ENCODE data around the gene TAF11L12. TPM values are rescaled to one million over a fixed set of nuclear protein-coding genes. Genes with fewer than 3 reads are reported as not detected.
"Not testable (repeated sequence)": the region's sequence is repeated elsewhere in the genome, so short reads cannot be mapped to it uniquely, and the experiment has no call there.

The TAF11L12 gene
- total RNA-seq, 1 donor from 2014 or later, result not detected

DNA sequence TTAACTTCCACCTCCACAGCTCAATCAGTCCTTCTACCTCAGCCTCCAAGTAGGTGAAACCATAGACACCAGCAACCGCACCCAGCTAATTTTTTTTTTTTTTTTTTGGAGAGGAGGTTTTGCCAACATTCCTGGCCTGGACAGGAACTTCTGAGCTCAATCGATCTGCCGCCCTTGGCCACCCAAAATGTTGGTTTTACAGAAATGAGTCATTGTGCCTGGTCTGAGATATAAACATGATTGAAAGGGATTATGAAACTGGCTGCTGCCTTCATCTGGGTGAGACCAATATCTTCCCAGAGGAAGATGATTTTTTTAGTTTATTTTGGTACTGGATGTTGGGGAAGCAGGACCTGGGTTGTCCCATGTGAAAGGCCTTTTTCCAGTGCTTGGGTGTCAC, 9.2 kb downstream of the TAF11L12 start:
- H3K27me3 Mint-ChIP-seq, result no peaks in the 10 kb centered on the region
- no peak overlapping the region for H3K4me3 Mint-ChIP-seq (ENCODE audit: low read depth)
- TF ChIP-seq, protein P1, sequence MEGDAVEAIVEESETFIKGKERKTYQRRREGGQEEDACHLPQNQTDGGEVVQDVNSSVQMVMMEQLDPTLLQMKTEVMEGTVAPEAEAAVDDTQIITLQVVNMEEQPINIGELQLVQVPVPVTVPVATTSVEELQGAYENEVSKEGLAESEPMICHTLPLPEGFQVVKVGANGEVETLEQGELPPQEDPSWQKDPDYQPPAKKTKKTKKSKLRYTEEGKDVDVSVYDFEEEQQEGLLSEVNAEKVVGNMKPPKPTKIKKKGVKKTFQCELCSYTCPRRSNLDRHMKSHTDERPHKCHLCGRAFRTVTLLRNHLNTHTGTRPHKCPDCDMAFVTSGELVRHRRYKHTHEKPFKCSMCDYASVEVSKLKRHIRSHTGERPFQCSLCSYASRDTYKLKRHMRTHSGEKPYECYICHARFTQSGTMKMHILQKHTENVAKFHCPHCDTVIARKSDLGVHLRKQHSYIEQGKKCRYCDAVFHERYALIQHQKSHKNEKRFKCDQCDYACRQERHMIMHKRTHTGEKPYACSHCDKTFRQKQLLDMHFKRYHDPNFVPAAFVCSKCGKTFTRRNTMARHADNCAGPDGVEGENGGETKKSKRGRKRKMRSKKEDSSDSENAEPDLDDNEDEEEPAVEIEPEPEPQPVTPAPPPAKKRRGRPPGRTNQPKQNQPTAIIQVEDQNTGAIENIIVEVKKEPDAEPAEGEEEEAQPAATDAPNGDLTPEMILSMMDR (IDR thresholded peaks at IDR 0.05; ENCODE audit: unreplicated experiment), result no peak
- no peaks in the 10 kb centered on the region for H3K4me1 Mint-ChIP-seq (ENCODE audit: low read depth)
- H3K9me3 Mint-ChIP-seq (ENCODE audit: low read depth), result no peaks in the 10 kb centered on the region
- H3K27ac Mint-ChIP-seq, result no peak overlapping the region
- H3K36me3 Mint-ChIP-seq (ENCODE audit: insufficient read depth), result no peaks in the 10 kb centered on the region
- no peak for DNase-seq (ENCODE audit: low spot score, unreplicated experiment)

DNA sequence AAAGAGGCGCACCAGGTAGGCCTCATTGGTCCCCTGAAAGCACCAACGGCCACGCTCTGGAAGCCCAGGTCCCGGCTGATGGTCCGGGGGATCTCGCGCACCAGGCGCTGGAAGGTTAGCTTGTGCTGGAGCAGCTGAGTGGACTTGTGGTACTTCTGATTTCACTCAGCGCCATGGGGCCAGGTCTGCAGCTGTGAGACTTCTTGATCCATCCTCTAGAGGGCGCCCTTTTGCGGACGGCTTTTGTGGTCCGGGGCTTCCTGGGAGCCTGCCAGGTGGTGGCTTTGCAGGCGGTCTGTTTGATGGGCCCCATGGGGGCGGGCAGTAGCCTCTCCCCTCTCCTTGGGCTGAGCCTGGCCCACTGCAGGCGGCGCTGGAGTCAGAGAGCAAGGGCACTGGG, 10.4 kb downstream of the TAF11L12 start:
- TF ChIP-seq, protein P1 (IDR thresholded peaks at IDR 0.05; ENCODE audit: unreplicated experiment), result peak; percentile 21
- Mint-ChIP-seq H3K27me3 (no peaks in the 10 kb centered on the region), H3K9me3 (ENCODE audit: low read depth) (no peaks in the 10 kb centered on the region), H3K27ac (no peak overlapping the region), H3K36me3 (ENCODE audit: insufficient read depth) (no peaks in the 10 kb centered on the region), H3K4me1 (ENCODE audit: low read depth) (no peaks in the 10 kb centered on the region), H3K4me3 (ENCODE audit: low read depth) (no peak overlapping the region)
- DNase-seq (ENCODE audit: low spot score, unreplicated experiment), result no peak

DNA sequence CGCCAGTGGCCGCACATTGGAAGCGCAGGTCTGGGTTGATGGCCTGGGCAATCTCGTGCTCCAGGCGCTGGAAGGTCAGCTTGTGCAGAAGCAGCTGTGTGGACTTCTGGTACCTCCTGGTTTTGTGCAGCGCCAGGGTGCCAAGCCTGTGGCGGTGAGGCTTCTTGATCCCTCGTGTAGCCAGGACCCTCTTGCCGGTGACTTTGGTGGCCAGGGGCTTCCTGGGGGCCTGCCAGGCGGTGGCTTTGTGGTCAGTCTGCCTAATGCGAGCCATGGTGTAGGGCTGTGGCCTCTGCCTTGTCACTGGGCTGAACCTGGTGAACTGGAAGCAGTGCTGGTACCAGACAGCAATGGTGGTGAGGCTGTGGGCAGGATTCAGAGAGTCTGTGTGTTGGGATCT, 15.5 kb downstream of the TAF11L12 start:
- no peak overlapping the region for H3K4me3 Mint-ChIP-seq (ENCODE audit: low read depth)
- no peaks in the 10 kb centered on the region for H3K4me1 Mint-ChIP-seq (ENCODE audit: low read depth)
- H3K27me3 Mint-ChIP-seq, result no peaks in the 10 kb centered on the region

DNA sequence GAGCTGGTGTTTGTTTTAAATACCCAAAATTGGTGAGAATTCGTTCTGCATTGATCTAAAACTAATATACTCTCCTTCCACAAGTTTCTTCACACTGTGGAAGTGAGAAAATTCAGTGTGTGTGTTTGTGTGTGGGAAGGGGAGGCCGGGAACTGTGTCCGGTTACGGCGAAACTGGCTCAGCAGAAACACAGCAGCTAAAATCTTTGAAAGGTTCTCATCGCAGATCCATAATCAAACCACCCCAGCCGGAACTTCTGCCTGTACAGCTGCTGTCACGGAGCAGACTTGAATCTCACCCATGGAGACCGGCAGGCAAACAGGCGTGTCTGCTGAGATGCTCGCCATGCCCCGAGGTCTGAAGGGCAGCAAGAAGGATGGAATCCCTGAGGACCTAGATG, 21.6 kb downstream of the TAF11L12 start, which contains the start of gene TAF11L13:
Gene TAF11L13, plus strand, starts transcription at position 301 of the 400 bp plus-strand sequence.
- H3K27me3 Mint-ChIP-seq; DNase-seq (ENCODE audit: low spot score, unreplicated experiment); H3K9me3 Mint-ChIP-seq (ENCODE audit: low read depth); H3K4me3 Mint-ChIP-seq (ENCODE audit: low read depth); H3K36me3 Mint-ChIP-seq (ENCODE audit: insufficient read depth); H3K4me1 Mint-ChIP-seq (ENCODE audit: low read depth): not testable (repeated sequence)
- peak within 1 kb of the TSS; percentile 39 for H3K27ac Mint-ChIP-seq

More for the DNA sequence above, 15.5 kb downstream of the TAF11L12 start:
- Mint-ChIP-seq H3K27ac (no peak overlapping the region), H3K36me3 (ENCODE audit: insufficient read depth) (no peaks in the 10 kb centered on the region), H3K9me3 (ENCODE audit: low read depth) (no peaks in the 10 kb centered on the region)
- no peak for DNase-seq (ENCODE audit: low spot score, unreplicated experiment)
- TF ChIP-seq, protein P1 (IDR thresholded peaks at IDR 0.05; ENCODE audit: unreplicated experiment), result no peak

DNA sequence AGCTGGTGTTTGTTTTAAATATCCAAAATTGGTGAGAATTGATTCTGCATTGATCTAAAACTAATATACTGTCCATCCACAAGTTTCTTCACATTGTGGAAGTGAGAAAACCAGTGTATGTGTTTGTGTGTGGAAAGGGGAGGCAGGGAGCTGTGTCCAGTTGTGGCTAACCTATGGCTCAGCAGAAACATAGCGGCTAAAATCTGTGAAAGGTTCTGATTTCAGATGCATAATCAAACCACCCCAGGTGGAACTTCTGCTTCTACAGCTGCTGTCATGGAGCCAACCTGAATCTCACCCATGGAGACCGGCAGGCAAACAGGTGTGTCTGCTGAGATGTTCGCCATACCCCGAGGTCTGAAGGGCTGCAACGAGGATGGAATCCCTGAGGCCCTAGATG, 24.0 kb downstream of the TAF11L12 start, which contains the start of gene TAF11L14:
Gene TAF11L14, plus strand, starts transcription at position 301 of the 400 bp plus-strand sequence.
- no peaks in the 10 kb centered on the region for H3K9me3 Mint-ChIP-seq (ENCODE audit: low read depth)
- no peak within 1 kb of the TSS for H3K4me3 Mint-ChIP-seq (ENCODE audit: low read depth)
- no peaks in the 10 kb centered on the region for H3K4me1 Mint-ChIP-seq (ENCODE audit: low read depth)

DNA sequence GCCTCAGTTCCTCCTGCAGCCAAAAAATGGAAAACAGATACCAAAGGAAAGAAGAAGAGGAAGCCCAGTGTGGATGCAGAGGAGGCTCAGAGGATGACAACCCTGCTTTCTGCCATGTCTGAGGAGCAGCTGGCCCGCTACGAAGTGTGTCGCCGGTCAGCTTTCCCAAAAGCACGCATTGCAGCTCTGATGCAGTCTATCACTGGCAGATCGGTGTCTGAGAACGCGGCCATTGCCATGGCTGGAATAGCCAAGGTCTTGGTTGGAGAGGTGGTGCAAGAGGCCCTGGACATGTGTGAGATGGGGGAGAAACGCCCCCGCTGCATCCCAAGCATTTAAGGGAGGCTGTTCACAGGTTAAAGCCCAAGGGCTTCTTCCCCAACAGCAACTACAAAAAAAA, 39.0 kb downstream of the TAF11L12 start:
- not testable (repeated sequence) for H3K9me3 Mint-ChIP-seq (ENCODE audit: low read depth); H3K27ac Mint-ChIP-seq; H3K36me3 Mint-ChIP-seq (ENCODE audit: insufficient read depth); H3K27me3 Mint-ChIP-seq; H3K4me3 Mint-ChIP-seq (ENCODE audit: low read depth); DNase-seq (ENCODE audit: low spot score, unreplicated experiment); H3K4me1 Mint-ChIP-seq (ENCODE audit: low read depth)

More for the DNA sequence above, 24.0 kb downstream of the TAF11L12 start, which contains the start of gene TAF11L14:
- no peak for DNase-seq (ENCODE audit: low spot score, unreplicated experiment)
- TF ChIP-seq, protein P1 (IDR thresholded peaks at IDR 0.05; ENCODE audit: unreplicated experiment), result no peak
- H3K36me3 Mint-ChIP-seq (ENCODE audit: insufficient read depth), result no peaks in the 10 kb centered on the region
- H3K27ac Mint-ChIP-seq, result no peak within 1 kb of the TSS
- no peaks in the 10 kb centered on the region for H3K27me3 Mint-ChIP-seq

DNA sequence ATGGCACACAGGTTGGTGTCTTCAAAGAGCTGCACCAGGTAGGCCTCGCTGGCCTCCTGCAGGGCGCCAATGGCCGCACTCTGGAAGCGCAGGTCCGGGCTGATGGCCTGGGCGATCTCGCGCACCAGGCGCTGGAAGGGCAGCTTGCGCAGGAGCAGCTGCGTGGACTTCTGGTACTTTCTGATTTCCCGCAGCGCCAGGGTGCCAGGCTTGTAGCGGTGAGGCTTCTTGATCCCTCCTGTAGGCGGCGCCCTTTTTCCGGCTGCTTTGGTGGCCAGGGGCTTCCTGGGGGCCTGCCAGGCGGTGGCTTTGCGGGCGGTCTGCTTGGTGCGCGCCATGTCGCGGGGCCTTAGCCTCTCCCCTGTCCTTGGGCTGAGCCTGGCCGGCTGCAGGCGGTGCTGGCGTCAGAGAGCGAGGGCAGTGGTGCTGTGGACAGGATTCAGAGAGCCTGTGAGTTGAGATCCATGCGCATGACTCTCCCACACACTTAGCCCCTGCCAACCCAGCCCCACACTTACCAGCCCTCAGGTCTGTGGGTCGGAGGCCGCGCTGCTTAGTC, 45.1 kb downstream of the TAF11L12 start:
- not testable (repeated sequence) for H3K4me3 Mint-ChIP-seq (ENCODE audit: low read depth); H3K4me1 Mint-ChIP-seq (ENCODE audit: low read depth); H3K27me3 Mint-ChIP-seq; H3K9me3 Mint-ChIP-seq (ENCODE audit: low read depth); H3K27ac Mint-ChIP-seq; DNase-seq (ENCODE audit: low spot score, unreplicated experiment); H3K36me3 Mint-ChIP-seq (ENCODE audit: insufficient read depth)
